ENCODE measurements around the gene PISD.

- TF ChIP-seq CTCF (IDR thresholded peaks at IDR 0.05) (no peak), EP300 (IDR thresholded peaks at IDR 0.05) (no peak), POLR2A (IDR thresholded peaks at IDR 0.05) (no peak), POLR2AphosphoS5 (IDR thresholded peaks at IDR 0.05) (no peak)
Measured at GRCh38 chr22:31618471-31619176, 43.4 kb downstream of the PISD start.

All from stomach (tissue), 4 donors.